GM19025 (cell line): ENCODE results near the gene SLC12A3.
A peak's percentile ranks its signal among the peaks of the same experiment; 100 is the strongest.

ENCODE experiments used
- ATAC-seq: cut with Tn5 transposase; IDR thresholded peaks from one replicate; pipeline ENCODE4 v1.9.1; 2021; ENCODE audit warnings: mild to moderate bottlenecking, low read depth, moderate library complexity; ENCODE audit not compliant: unreplicated experiment

Gene SLC12A3

DNA sequence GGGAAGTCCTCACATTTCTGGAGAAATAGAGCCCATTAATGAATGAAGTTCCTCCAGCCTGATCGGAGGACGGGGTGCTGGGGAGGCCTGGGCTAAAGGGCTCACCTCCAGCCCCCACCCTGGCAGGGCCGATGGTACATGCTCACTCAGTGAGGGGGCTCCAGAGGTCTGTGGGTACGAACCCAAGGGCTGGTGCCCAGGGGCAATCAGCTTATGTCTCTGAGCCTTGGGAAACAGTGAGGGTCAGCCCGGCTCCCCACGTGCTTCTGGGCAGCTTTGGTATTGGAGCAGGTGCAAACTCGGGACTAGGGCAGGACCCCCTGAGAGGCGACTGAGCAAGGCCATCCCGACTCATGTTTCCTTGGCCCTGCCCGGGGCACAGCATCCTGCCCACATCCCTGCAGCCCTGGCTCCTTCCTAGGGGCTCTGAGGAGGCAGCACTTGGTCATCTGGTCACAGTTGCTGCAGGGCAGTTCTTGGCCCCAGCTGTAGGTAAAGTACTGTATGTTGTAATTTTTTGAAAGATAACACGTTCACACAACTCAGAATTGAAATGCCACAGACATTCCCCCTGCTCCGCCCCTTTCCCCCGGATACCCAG lies 95.8 kb downstream of the SLC12A3 start:
- ATAC-seq: no peak

DNA sequence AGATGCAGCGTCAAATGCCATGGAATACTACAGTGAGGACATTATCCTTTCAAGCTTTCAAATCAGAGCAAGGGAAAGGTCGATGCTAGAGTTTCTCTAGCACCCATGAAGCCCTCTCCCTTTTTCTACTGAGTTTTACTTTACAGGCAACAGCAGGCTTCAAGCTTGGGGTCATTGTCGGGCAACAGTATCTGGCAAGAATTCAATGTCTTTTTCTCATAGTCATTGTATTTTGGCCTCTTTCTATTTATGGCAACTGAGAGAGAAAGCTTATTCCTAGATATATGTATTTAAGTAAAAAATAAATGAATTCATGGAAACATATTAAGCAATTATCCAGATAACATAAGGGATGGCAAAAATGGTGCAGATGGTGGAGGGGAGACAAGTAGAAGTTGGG lies 96.4 kb downstream of the SLC12A3 start:
- ATAC-seq: no peak

- no peak for ATAC-seq
Measured at GRCh38 chr16:56961851-56962281, 96.9 kb downstream of the SLC12A3 start, which contains the start of gene CETP. TSS of gene CETP (plus strand) at chr16:56961950. CDS start at chr16:56961980, 30 bp downstream.

GRCh38 chr16:56964243-56965148 lies 99.5 kb downstream of the SLC12A3 start:
- ATAC-seq: peak; percentile 73
